HCT116 (cell line): ENCODE results near the gene RNF125. TPM values are rescaled to one million over a fixed set of nuclear protein-coding genes. Genes with fewer than 3 reads are reported as not detected.

Experiments
- ATAC-seq: fragments of 200-7000 bp; cut with Tn5 transposase; 2 replicates; pipeline ENCODE4 v1.9.1; 2020; ENCODE audit warnings: mild to moderate bottlenecking, moderate library complexity
- BruUV-seq: library from RNA; stranded (reverse); fragments of 400-500 nt; replicated peaks from 2 replicates; lab custom pipeline; 2021; lab: Mats Ljungman, UMichigan
- CTCF ChIA-PET: fragments of 300-600 bp; sonication (Branson Sonifier 250); formaldehyde crosslinking; loops from one replicate; lab custom pipeline; 2021; ENCODE audit warnings: antibody characterized with exemption; lab: Charles Lee
- POLR2A ChIA-PET: fragments of 300-600, 350-600 bp; sonication (Branson Sonifier 250); formaldehyde crosslinking; loops from one replicate; lab custom pipeline; 2021; ENCODE audit warnings: antibody characterized with exemption; lab: Charles Lee
- RAD21 ChIA-PET, 2 experiments: fragments of 300-600 bp; sonication (Branson Sonifier 250); formaldehyde crosslinking; loops; one replicate each; lab custom pipeline; 2023; ENCODE audit warnings: low total read pairs in 2 of 2; ENCODE audit not compliant: uncharacterized antibody in 2 of 2, unreplicated experiment in 2 of 2, low non-redundant PET in 1 of 2; lab: Charles Lee
- DNase-seq: peaks from one replicate; pipeline ENCODE4 v3.0.0-alpha.2; 2010; ENCODE audit warnings: low read depth, low spot score
- H2AFZ ChIP-seq: fragments of 200-600 bp; shearing (Covaris generic), sonication (generic); 2 replicates; pipeline ENCODE4 v1.6.1; 2017; ENCODE audit warnings: low read depth, mixed run types, mixed read lengths, antibody characterized with exemption, low read length; ENCODE audit not compliant: poor library complexity, severe bottlenecking
- H3K27ac ChIP-seq: 2 replicates; pipeline ENCODE4 v1.5.1; 2012; ENCODE audit warnings: low read depth, low read length
- H3K27me3 ChIP-seq: fragments of 200-600 bp; sonication (generic); 2 replicates; pipeline ENCODE4 v1.6.1; 2016; ENCODE audit warnings: mixed run types, low read length, mixed read lengths; ENCODE audit not compliant: insufficient read depth
- H3K36me3 ChIP-seq, 2 experiments: fragments of 200-500 bp in 1 of 2; fragments of 200-600 bp in 1 of 2; sonication (Bioruptor generic) in 1 of 2; sonication (generic) in 1 of 2; 2 replicates each; pipeline versions ENCODE4 v1.5.1 to v1.6.1; 2014 to 2016; ENCODE audit warnings: low read length in 2 of 2, inconsistent platforms in 1 of 2, mixed read lengths in 1 of 2, mixed run types in 1 of 2; ENCODE audit not compliant: insufficient read depth in 2 of 2, control insufficient read depth in 1 of 2
- H3K4me1 ChIP-seq, 2 experiments: fragments of 200-600 bp in 1 of 2; sonication (generic) in 1 of 2; 2 replicates each; pipeline versions ENCODE4 v1.5.1 to v1.6.1; 2012 to 2017; ENCODE audit warnings: low read length in 2 of 2, inconsistent platforms in 1 of 2, mild to moderate bottlenecking in 1 of 2, mixed read lengths in 1 of 2, mixed run types in 1 of 2, moderate library complexity in 1 of 2; ENCODE audit not compliant: insufficient read depth in 2 of 2, control insufficient read depth in 1 of 2
- H3K4me2 ChIP-seq: fragments of 200-600 bp; sonication (generic); 2 replicates; pipeline ENCODE4 v1.6.1; 2017; ENCODE audit warnings: mixed run types, low read length, mixed read lengths
- H3K4me3 ChIP-seq, 2 experiments: fragments of 200-600 bp in 1 of 2; sonication (generic) in 1 of 2; replicated peaks in 1 of 2; 2 replicates each; pipeline ENCODE4 v1.5.1; 2011 to 2016; ENCODE audit warnings: low read length in 2 of 2, control low read depth in 1 of 2, low read depth in 1 of 2, mild to moderate bottlenecking in 1 of 2, mixed read lengths in 1 of 2, mixed run types in 1 of 2
- H3K79me2 ChIP-seq: fragments of 200-600 bp; sonication (generic); 2 replicates; pipeline ENCODE4 v1.6.1; 2017; ENCODE audit warnings: mild to moderate bottlenecking, mixed run types, low read length, moderate library complexity, mixed read lengths; ENCODE audit not compliant: insufficient read depth
- H3K9ac ChIP-seq: fragments of 200-600 bp; sonication (generic); 2 replicates; pipeline ENCODE4 v1.6.1; 2016; ENCODE audit warnings: low read length, mixed read lengths
- H3K9me2 ChIP-seq: fragments of 200-600 bp; sonication (generic), shearing (Covaris generic); 2 replicates; pipeline ENCODE4 v1.6.1; 2017; ENCODE audit warnings: mixed run types, mild to moderate bottlenecking, moderate library complexity; ENCODE audit not compliant: insufficient read depth
- H3K9me3 ChIP-seq, 2 experiments: fragments of 200-500 bp in 1 of 2; fragments of 200-600 bp in 1 of 2; sonication (Bioruptor generic) in 1 of 2; sonication (generic) in 1 of 2; 2 replicates each; pipeline ENCODE4 v1.6.1; 2014 to 2017; ENCODE audit warnings: low read length in 2 of 2, mixed read lengths in 2 of 2, inconsistent platforms in 1 of 2, low read depth in 1 of 2, mild to moderate bottlenecking in 1 of 2, mixed run types in 1 of 2, moderate library complexity in 1 of 2; ENCODE audit not compliant: control insufficient read depth in 1 of 2, insufficient read depth in 1 of 2
- H4K20me1 ChIP-seq: fragments of 200-600 bp; sonication (generic), shearing (Covaris generic); 2 replicates; pipeline ENCODE4 v1.6.1; 2017; ENCODE audit warnings: mixed run types, mild to moderate bottlenecking, moderate library complexity; ENCODE audit not compliant: insufficient read depth
- ATF3 ChIP-seq: IDR thresholded peaks from 2 replicates; pipeline ENCODE4 v1.6.1; 2012
- CEBPB ChIP-seq: IDR thresholded peaks from 2 replicates; pipeline ENCODE4 v1.6.1; 2012; ENCODE audit warnings: low read depth
- CTCF ChIP-seq, 3 experiments: fragments of 200-600 bp in 1 of 3; sonication (generic) in 1 of 3; IDR thresholded peaks in 2 of 3; conservative IDR thresholded peaks in 1 of 3; 2 replicates each; pipeline ENCODE4 v1.5.1; 2012 to 2017; ENCODE audit warnings: low read depth in 2 of 3, low read length in 2 of 3, antibody characterized with exemption in 1 of 3, borderline replicate concordance in 1 of 3, control low read depth in 1 of 3, mild to moderate bottlenecking in 1 of 3, mixed read lengths in 1 of 3, mixed run types in 1 of 3, moderate library complexity in 1 of 3; ENCODE audit not compliant: insufficient read depth in 1 of 3
- ELF1 ChIP-seq: IDR thresholded peaks from 2 replicates; pipeline ENCODE4 v1.6.1; 2012; ENCODE audit warnings: low read depth, borderline replicate concordance
- EZH2 ChIP-seq: fragments of 200-600 bp; sonication (generic); IDR thresholded peaks from 2 replicates; pipeline ENCODE4 v1.6.1; 2017; ENCODE audit warnings: antibody characterized with exemption, mixed run types
- EZH2phosphoT487 ChIP-seq: fragments of 200-600 bp; IDR thresholded peaks from 2 replicates; pipeline ENCODE4 v1.6.1; 2018; ENCODE audit warnings: antibody characterized with exemption, borderline replicate concordance
- FOSL1 ChIP-seq: IDR thresholded peaks from 2 replicates; pipeline ENCODE4 v1.6.1; 2012; ENCODE audit warnings: low read depth
- POLR2A ChIP-seq: IDR thresholded peaks from 2 replicates; pipeline ENCODE4 v1.7.0; 2011; ENCODE audit warnings: borderline replicate concordance; ENCODE audit not compliant: insufficient read depth, insufficient read length; ENCODE audit errors: extremely low read depth
- RAD21 ChIP-seq: IDR thresholded peaks from 2 replicates; pipeline ENCODE4 v1.6.1; 2012; ENCODE audit warnings: low read depth, mild to moderate bottlenecking
- SP1 ChIP-seq: IDR thresholded peaks from 2 replicates; pipeline ENCODE4 v1.6.1; 2012; ENCODE audit warnings: low read depth
- SRF ChIP-seq: IDR thresholded peaks from 2 replicates; pipeline ENCODE4 v1.6.1; 2012; ENCODE audit warnings: low read depth
- TCF7L2 ChIP-seq: IDR thresholded peaks from 2 replicates; pipeline ENCODE4 v1.7.0; 2011; ENCODE audit warnings: borderline replicate concordance, inconsistent platforms; ENCODE audit not compliant: insufficient read depth, insufficient read length; ENCODE audit errors: extremely low read depth
- YY1 ChIP-seq: IDR thresholded peaks from 2 replicates; pipeline ENCODE4 v1.6.1; 2011; ENCODE audit warnings: low read length, low read depth, moderate library complexity, mild to moderate bottlenecking; ENCODE audit not compliant: insufficient replicate concordance; ENCODE audit errors: extremely low read depth
- ZBTB33 ChIP-seq: IDR thresholded peaks from 2 replicates; pipeline ENCODE4 v1.6.1; 2011; ENCODE audit warnings: mild to moderate bottlenecking, low read length, moderate library complexity; ENCODE audit not compliant: insufficient replicate concordance; ENCODE audit errors: extremely low read depth
- ZFX ChIP-seq: fragments of 450-650 bp; IDR thresholded peaks from 2 replicates; pipeline ENCODE4 v1.6.1; 2017
- ZNF274 ChIP-seq: fragments of 200-500 bp; sonication (Bioruptor generic); IDR thresholded peaks from 2 replicates; pipeline ENCODE4 v1.6.1; 2014; ENCODE audit warnings: mild to moderate bottlenecking, low read depth, low read length, inconsistent platforms
- intact Hi-C: fragments of 100-400 bp; cut with micrococcal nuclease; formaldehyde crosslinking; loops from 2 replicates; pipeline ENCODE4 v1.10.0; 2022
- total RNA-seq: library from RNA; stranded (reverse); gene quantifications from one replicate; pipeline ENCODE4 v1.2.1, GENCODE V29; 2021; ENCODE audit not compliant: unreplicated experiment

RNF125 gene
- total RNA-seq, 1 experiment from 2014 or later = 7.4 TPM

- ATAC-seq (no peak), DNase-seq (no peak)
- no peak overlapping the region for H3K4me3 ChIP-seq
- TF ChIP-seq CTCF (IDR thresholded peaks at IDR 0.05 in 2 of 3, conservative IDR thresholded peaks at IDR 0.05 in 1 of 3; ENCODE audit: borderline replicate concordance in 1 of 3, insufficient read depth in 1 of 3, low read depth in 2 of 3, low read length in 2 of 3) = no peak
- TF ChIP-seq EZH2 = no peak
- no peak for TF ChIP-seq SP1
- TF ChIP-seq ZNF274 = no peak
- no peak for TF ChIP-seq POLR2A
- no peak for TF ChIP-seq ZBTB33
- no peak for TF ChIP-seq EZH2phosphoT487
- no peak for TF ChIP-seq SRF
- no peak for TF ChIP-seq TCF7L2
- TF ChIP-seq YY1 = no peak
- TF ChIP-seq ELF1 = no peak
- TF ChIP-seq CEBPB = no peak
- no peak for TF ChIP-seq ZFX
- TF ChIP-seq RAD21 = no peak
- no peak for TF ChIP-seq FOSL1
- no peak for TF ChIP-seq ATF3
- H4K20me1 ChIP-seq = peaks cover 4% of the 10 kb centered on the region
- CTCF ChIA-PET = no interaction called here
- no peaks in the 10 kb centered on the region for H3K9me2 ChIP-seq
- H3K79me2 ChIP-seq = peaks cover 92% of the 10 kb centered on the region
- no TSS peak for BruUV-seq
- H2AFZ ChIP-seq = no peak overlapping the region
- H3K27ac ChIP-seq = no peak overlapping the region
- H3K9me3 ChIP-seq = no peaks in the 10 kb centered on the region
- H3K4me1 ChIP-seq = no peaks in the 10 kb centered on the region; a peak in 1 of 4 replicates
- no peak overlapping the region for H3K4me2 ChIP-seq
- H3K27me3 ChIP-seq = no peaks in the 10 kb centered on the region
- POLR2A ChIA-PET = no interaction called here
- intact Hi-C loops = no loop called here
- RAD21 ChIA-PET = no interaction called here
- H3K9ac ChIP-seq = no peak overlapping the region
- H3K36me3 ChIP-seq = peaks cover 17 to 18% of the 10 kb centered on the region in 2 experiments; a peak in 3 of 4 replicates
Observed at GRCh38 chr18:32122039-32122438, 103.4 kb downstream of the RNF125 start.

Other genes with a start within 250 kb of the RNF125 start
- 30.4 TPM for gene TRAPPC8, start 75.7 kb upstream of the RNF125 start, total RNA-seq
- gene RNF138, start 73.0 kb downstream of the RNF125 start, total RNA-seq = 72.5 TPM
- not detected for gene MEP1B, start 171.2 kb downstream of the RNF125 start, total RNA-seq